Measurements from ENCODE around the gene FARP1. TPM values are rescaled to one million over a fixed set of nuclear protein-coding genes. Genes with fewer than 3 reads are reported as not detected.

FARP1 gene
- total RNA-seq, 1 donor from 2014 or later, result 71.3 TPM

DNA sequence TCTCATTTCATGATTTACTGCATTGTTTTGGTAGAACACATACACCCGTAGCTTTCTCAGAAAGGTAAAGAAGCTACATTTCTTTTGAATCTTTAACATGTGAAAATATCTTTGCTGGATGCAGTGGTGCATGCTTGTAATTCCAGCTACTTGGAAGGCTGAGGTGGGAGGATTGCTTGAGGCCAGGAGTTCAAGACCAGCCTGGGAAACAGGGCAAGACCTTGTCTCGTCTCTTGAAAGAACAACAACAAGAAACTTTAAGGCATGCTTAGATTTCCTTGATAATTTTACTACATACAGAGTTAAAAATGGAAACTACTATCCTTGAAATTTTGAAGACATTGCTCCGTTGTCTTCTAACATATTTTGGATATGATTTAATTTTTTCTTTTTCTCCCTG is 26.4 kb downstream of the FARP1 start:
- DNase-seq (ENCODE audit: low spot score), result no peak
- intact Hi-C loops (cut with DNase I), result no loop called here

DNA sequence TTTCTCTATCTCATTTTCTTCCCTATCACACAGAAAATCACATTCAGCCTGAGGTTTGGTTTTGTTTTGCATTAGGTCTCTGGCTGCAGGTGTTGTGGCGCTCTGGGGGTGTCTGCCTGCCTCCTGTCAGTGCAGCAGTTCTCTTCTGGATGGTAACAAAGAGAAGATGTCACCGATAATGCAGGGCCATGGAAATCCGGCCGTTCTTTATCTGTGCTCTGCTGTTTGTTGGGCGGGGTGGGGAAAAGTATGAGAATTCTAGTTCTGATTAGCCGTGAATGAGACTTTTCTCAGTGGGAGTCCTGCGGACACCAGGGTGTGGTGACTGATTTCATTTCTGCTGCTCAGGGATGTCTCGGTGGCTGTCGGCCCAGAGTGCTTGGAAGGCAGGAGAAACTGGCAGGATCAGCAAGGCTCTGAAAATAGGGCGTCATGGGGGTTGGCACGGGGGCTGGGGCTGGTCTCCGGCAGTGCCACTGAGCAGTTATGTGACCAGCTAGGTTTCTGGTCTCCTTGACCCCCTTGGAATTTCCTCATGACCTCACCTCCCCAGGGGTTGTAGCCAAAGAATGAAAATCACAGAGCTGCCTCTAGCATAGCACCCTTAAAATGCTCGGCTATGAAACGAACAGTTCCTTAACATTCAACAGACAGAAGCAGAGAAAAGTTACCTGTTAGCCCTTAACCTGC is 29.2 kb downstream of the FARP1 start:
- peak; percentile 81 for DNase-seq (ENCODE audit: low spot score)
- intact Hi-C loops (cut with DNase I), result loop anchor here (2.0 kb wide), 2 partner anchors 29 to 35 kb away; partner anchors contain the start of gene FARP1

DNA sequence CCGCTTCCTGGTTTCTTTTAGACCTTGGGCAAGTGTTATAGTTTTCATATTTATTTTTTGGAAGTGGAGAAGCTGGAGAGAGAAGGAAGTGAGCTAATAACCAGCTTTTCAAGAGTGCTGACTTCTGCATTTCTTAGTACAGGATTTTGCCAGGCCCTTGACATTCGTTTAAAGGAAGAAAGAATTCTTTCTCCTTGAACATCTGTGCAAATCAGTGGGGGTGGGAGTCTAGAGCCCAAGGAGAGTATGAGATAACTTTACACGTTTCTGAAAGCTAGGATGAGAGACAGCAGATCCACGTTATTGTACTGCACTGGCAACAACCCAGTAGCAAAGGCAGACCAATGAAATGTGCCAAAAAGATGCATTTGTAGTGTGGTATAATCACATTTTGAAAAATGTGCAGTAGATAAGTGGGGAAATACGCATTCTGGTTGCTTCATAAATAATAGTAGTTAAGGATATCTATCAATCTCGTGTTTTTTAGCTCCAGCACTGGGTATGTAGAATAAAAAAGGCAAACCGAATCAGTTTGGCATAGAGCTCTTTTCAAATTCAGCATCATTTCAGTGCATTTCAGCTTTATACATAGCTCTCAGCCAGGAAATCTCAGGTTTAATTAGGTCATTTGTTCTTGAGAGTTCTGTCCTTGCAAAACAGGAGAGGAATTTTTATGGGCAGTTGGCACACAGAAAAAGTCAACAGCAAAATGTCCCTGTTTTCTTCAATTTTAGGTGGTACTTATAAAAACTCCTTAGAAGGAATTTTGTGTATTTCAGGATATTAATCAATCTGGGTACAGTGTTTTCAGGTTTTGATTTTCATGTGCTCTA is 29.9 kb downstream of the FARP1 start:
- no peak for DNase-seq (ENCODE audit: low spot score)
- intact Hi-C loops (cut with DNase I), result loop anchor here (2.0 kb wide), 2 partner anchors 30 to 34 kb away; partner anchors contain the start of gene FARP1

DNA sequence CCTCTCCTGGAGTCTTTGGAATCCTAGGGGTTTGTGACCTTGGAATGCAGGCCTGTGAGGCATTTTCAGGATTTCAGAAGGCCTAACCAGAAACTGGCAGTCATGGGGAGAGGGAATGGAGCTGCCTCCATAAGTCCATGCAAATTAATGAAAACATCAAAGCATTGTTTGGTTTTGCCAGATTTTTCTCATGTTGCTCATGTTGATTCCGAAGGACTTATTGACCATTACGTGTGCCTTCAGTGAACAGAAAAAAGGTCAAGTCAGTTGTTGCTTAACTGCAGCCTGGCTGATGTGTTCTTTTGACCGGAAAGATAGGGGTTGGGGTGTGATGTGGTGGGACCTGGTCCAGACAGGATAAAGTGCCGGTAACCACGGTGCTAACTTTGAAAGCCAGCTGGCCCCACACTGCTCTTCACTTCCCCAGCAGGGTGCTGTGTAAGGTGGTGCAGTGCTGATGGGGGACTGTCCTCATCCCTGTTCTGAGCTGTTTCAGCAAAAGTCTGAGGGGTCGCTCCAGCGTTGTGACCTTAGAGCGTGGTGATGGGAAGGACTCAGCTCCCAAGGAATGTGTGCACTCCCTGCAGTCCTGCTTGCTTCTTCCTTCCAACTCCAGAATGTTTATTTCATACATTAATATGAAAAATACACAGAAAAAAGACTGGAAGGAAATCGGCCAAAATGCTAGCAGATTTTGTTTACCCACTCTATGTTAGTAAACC is 30.7 kb downstream of the FARP1 start:
- no peak for DNase-seq (ENCODE audit: low spot score)
- intact Hi-C loops (cut with DNase I), result loop anchor here (2.0 kb wide), 2 partner anchors 31 to 33 kb away; partner anchors contain the start of gene FARP1

DNA sequence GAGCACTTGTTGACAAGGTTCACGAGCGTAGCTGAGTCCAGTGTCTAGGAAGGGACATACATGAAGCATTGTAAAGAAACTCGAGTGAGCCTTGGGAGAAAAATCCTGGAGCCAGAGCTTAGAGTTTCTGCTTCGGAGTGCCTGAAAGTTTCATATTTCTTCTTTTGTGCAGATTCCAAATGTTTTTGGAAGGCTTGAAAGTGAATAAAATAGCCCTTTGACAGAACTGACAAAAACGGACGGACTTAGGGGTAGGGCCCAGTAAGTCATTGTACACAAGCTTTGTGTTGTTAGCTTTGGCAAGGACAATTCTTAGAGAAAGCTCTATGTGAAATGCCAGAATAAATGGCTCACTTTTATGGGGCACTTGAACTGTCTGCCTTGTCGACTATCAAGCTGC is 31.4 kb downstream of the FARP1 start:
- intact Hi-C loops (cut with DNase I), result no loop called here
- DNase-seq (ENCODE audit: low spot score), result no peak

DNA sequence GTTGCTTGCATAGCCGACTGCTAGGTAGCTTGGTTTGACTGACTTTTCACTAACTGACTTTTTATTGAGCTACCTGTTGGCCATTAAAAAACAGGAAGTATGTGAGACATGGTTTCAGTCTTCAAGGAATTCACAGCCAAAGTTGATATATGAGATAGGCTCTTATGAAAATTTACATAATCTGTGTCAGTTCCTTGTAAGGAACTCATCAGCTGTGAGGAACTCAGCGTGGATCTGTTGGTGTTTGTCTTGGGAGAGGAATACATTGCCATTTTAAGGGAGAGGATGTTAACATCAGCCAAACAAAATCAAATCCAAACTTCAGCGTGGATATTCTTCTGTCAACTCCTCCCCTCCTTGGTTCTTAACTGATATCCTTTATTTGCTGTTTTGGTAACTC is 32.1 kb downstream of the FARP1 start:
- no peak for DNase-seq (ENCODE audit: low spot score)

DNA sequence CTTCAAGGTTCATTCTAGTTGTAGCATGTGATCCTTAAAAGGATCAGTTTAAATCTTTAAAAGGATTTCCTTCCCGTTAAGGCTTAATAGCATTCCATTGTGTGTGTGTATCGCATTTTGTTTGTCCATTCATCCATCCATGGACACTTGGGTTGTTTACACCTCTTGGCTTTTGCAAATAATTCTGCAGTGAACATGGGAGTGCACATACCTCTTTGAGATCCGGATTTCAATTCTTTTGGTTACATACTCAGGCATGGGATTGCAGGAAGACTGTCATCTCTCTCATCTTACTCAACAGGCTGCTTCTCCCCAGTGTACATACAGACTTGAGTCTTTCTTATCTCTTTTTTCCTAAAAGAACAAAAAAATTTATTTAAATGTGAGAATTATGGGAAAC is 32.9 kb downstream of the FARP1 start:
- DNase-seq (ENCODE audit: low spot score), result no peak
- intact Hi-C loops (cut with DNase I), result no loop called here

More for the DNA sequence above, 32.1 kb downstream of the FARP1 start:
- intact Hi-C loops (cut with DNase I), result no loop called here

DNA sequence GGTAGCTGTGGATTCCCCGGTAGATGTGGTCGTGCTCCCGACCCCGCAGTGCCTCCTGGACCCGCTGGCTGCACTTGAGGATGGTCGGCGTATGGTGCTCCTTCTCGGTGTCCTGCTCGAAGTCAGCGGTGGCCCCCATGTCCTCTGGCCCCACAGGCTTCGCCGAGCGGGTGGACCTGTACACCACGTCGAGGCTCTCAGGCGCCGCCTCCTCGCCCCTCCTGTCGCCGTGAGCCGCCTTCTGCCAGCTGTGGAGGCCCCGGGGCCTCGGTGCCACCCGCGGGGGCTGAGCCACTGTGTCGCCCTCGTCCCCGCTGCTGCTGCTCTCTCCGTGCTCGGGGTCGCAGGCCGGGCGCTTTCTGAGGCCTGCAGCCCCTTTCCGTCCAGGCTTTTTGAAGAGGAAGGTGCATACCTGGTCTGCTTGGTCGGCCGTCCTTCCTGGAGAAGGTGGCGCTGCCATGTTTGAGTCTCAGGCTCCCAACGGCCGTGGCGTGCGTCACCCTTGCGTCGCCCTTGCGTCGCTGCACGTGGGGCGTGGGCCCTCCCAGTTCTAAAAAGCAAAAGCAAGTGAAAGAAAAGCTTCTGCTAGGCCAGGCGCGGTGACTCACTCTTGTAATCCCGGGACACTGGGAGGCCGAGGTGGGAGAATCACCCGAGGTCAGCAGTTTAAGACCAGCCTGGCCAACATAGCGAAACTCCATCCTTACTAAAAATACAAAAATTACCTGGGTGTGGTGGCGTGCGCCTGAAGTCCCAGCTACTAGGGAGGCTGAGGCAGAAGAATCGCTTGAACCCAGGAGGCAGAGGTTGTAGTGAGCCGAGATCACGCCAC is 34.1 kb downstream of the FARP1 start, which contains the start of gene RNF113B:
TSS of gene RNF113B (minus strand) at position 493 of the 832 bp plus-strand sequence. CDS start at position 460, 33 bp downstream.
- intact Hi-C loops (cut with DNase I), result no loop called here
- no peak for DNase-seq (ENCODE audit: low spot score)

DNA sequence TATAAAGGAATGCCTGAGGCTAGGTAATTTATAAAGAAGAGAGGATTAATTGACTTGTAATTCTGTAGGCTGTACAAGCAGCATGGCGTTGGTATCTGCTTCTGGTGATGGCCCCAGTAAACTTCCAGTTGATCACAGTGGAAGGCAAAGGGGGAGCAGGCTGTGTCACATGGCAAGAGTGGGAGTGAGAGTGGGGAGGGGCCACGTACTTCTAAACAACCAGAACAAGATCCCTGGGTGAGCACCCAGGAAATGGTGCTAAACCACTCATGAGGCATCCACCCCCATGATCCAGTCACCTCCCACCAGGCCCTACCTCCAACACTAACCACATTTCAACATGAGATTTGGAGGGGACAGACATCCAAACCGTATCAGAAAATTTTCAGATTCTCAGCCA is 37.2 kb downstream of the FARP1 start:
- intact Hi-C loops (cut with DNase I), result no loop called here
- no peak for DNase-seq (ENCODE audit: low spot score)

DNA sequence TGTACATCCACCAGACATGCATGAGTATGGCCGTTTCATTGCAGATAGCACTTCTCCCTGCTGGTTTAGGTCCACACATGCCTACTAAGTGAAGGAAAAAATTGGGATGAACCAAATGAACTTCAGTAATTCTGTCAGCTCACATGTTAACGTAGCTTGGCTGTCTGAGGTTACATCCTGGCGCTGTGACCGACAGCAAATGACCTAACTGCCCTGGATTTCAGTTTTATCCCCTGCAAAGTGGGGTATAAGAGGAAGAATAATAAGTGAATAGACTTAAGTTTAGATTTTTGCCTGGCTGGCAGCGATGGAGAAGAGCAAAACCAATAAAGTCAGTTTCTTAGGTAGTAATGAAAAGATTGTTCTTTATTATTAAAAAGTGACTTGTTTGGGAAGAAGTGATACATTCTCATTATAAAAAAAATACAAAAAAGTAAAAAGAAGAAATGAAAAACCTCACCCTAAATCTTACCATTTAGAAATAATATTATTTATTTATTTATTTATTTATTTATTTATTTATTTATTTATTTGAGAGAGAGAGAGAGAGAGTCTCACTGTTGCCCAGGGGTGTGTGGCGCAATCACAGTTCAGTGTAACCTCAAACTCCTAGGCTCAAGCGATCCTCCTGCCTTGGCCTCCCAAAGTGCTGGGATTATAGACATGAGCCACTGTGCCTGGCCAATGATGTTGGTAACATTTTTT is 38.4 kb downstream of the FARP1 start:
- DNase-seq (ENCODE audit: low spot score), result no peak
- intact Hi-C loops (cut with DNase I), result no loop called here

DNA sequence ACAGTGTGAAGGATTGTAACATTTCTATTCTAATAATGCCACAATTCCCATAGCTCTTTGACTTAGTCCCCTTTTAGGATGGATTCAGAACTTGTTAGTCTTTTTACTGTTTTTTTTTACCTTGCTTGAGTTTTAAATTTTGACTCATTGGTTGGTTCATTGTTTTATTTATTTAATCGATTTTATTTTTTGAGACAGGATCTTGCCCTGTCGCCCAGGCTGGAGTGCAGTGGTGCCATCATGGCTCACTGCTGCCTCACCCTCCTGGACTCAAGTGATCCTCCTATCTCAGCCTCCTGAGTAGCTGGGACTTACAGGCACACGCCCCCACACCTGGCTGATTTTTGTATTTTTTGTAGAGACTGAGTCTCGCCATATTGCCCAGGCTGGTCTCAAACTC is 39.3 kb downstream of the FARP1 start:
- DNase-seq (ENCODE audit: low spot score), result no peak
- intact Hi-C loops (cut with DNase I), result no loop called here

DNA sequence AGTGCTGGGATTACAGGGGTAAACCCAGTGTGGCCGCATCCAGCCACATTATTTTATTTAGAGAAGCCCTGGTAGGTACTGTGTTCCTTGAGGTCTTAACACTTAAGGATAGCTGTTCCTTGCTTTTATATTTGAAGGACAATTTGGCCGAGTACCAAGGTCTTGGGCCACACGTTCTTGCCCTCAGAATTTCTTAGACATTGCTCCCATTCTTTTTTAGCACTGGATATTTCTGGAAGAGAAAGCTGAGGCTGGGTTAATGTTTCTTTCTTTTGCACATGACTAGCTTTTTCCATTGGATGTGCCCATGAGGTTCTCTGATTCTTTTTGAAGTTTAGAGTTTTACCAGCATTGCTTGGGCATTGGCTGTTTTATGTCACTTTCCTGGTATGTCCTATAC is 39.7 kb downstream of the FARP1 start:
- DNase-seq (ENCODE audit: low spot score), result no peak
- intact Hi-C loops (cut with DNase I), result no loop called here

DNA sequence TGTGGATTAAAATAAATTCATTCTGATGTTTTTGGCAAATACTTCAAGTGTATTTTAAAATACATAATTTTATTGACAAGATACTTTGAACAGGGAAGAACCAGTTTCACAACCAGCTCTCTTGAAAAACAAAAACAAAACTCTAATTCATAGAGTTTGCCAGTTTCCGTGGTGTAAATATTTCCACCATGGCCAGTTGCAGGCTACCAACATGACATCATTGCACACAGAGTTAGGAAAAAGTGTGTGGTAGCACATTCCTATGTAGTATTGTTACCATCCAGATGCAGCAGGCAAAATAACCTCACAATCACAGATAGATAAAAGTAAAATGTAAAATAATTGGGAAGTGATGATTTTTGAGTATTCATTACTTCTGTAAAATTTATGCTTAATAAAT is 41.9 kb downstream of the FARP1 start:
- intact Hi-C loops (cut with DNase I), result no loop called here
- no peak for DNase-seq (ENCODE audit: low spot score)

DNA sequence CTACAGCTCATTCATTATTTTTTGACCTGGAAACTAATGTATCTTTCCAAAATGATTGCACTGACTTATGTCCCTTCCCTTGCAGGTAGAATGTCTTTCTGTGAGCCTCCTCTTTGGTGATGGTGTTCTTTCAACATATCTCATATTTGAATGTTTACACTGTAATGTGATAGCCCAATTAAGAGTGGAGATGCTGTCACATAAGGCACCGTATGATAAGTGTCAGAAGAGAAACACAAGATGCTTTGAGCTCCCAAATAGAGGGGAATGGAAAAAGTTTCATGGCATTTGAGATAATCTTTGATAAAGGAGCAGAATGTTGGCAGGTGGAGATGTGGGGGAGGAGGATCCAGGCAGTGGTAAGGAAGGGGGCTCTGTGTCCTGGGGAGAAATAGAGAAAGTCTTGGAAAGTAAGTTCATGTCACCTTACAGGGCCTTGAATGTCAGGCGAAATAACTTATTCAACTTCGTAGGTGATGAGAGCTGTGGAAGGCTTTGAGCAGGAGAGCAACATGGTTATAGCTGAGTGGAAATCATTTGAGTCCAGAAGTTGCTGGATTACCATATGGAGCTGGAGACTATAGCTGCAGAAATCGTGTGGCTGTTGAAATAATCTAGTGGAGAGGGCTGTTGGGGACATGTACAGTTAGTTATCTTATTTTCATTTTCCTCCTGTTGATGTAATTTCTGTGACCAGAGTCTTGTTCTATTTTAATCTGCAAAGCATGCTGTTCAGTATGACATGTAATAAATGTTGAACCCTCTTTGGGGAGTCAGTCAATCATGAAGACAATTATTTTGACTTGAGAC is 44.5 kb downstream of the FARP1 start:
- intact Hi-C loops (cut with DNase I), result no loop called here
- DNase-seq (ENCODE audit: low spot score), result no peak

DNA sequence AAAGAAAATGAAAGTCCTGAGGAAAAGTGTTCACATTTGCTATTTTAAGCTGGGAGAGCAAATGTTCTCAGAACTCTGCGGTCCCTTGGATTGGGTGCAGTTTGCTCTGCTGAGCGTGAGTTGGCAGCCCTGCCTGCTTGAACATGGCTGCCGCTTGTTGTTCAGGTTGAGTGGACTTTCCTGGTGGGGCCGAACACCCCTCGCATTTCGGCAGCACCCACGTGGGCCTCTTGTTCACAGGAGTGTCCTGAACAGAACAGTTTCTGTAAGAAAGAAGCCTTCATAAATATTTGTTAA is 45.0 kb downstream of the FARP1 start:
- intact Hi-C loops (cut with DNase I), result no loop called here
- DNase-seq (ENCODE audit: low spot score), result no peak

DNA sequence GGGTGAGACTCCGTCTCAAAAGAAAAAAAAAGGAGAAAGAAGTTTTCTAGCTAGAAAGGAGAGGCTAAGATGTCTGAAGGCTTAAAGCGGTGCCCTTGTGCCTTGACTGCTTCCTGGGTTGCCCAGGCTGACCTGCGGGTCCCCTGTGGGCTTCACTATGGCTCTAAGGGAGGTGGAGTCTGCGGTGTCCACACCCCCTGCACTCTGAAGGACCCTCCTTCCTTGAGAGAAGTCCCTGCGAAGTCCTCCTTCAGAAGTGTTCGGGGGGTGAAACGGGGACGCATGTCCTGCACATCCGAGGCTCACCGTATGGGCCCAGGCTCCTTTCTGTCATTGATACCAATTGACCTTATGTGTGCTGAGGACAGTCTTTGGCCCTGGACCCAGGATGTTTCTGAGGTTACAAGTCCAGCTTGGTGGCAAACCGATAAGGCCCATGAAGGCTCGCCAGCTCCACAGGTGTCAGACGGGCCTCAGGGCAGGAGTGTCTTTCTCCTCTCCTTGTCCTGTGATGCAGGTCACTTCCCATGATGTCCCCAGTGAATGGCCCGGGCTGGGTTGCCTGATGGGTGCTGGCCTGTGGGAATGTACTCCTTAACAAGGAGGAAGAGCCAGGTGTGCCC is 45.8 kb downstream of the FARP1 start:
- no peak for DNase-seq (ENCODE audit: low spot score)

DNA sequence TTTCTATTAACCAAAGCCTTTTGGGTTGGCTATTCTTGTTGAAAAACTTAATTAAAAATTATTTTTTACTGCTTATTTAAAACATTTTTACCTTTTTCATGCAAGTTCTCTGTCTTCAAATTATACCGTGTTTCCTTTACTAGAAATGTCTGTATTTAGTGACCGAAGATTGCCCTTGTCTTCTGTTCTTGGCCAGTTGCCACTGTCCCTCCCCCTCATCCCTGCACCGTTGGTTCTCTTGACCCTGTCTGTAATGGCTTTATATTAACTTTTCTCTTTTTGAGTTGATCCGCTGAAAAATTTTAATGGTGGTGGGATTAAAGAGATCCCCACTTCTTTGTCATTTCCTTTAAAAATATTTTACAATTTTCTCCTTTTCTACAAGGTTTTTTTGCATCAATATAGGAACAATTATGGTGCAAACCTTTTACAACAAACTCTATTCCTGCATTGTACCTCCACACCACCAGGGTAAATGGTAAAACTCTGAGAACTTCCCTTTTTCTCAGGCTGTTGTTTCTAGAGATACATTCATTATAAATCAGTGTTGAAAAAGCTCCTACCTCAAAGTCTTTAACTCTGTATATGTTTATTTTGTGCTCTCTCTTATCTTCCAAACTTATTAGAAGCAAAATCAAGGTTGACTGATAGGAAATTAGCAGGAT is 47.1 kb downstream of the FARP1 start:
- DNase-seq (ENCODE audit: low spot score), result no peak
- intact Hi-C loops (cut with DNase I), result no loop called here

More for the DNA sequence above, 45.8 kb downstream of the FARP1 start:
- intact Hi-C loops (cut with DNase I), result no loop called here
